SK-N-SH (cell line): Measurements from ENCODE around the gene WDR27. TPM values are rescaled to one million over a fixed set of nuclear protein-coding genes. Genes with fewer than 3 reads are reported as not detected.

Source experiments
- CTCF ChIA-PET: fragments of 300-600, 350-600 bp; formaldehyde crosslinking; extraction: SDS; loops from one replicate; lab custom pipeline; 2021; lab: Yijun Ruan, JAX
- POLR2A ChIA-PET: fragments of 350-600 bp; sonication (Branson Sonifier 250); formaldehyde crosslinking; extraction: SDS; loops from one replicate; lab custom pipeline; 2020; ENCODE audit warnings: antibody characterized with exemption, inconsistent platforms; lab: Yijun Ruan, JAX
- DNase-seq: peaks from one replicate; pipeline ENCODE4 v3.0.0; 2012
- H2AFZ ChIP-seq: fragments of 200-600 bp; sonication (generic); 2 replicates; pipeline ENCODE4 v1.8.1; 2016; ENCODE audit warnings: antibody characterized with exemption, mild to moderate bottlenecking, low read depth
- H3F3A ChIP-seq: fragments of 200-600 bp; sonication (generic); replicated peaks from 2 replicates; pipeline ENCODE3; 2016; ENCODE audit warnings: antibody characterized with exemption, mild to moderate bottlenecking; ENCODE audit not compliant: insufficient read depth
- H3K27ac ChIP-seq, 2 experiments: fragments of 200-500 bp in 1 of 2; fragments of 200-600 bp in 1 of 2; sonication (Bioruptor generic) in 1 of 2; sonication (generic), shearing (Covaris generic) in 1 of 2; 2 replicates each; pipeline versions ENCODE4 v1.5.1 to v1.6.1; 2014 to 2016; ENCODE audit warnings: low read depth in 2 of 2, inconsistent platforms in 1 of 2, low read length in 1 of 2, mild to moderate bottlenecking in 1 of 2, mixed read lengths in 1 of 2
- H3K27me3 ChIP-seq: fragments of 200-600 bp; sonication (generic), shearing (Covaris generic); 2 replicates; pipeline ENCODE4 v1.6.1; 2016; ENCODE audit warnings: mixed run types; ENCODE audit not compliant: insufficient read depth
- H3K36me3 ChIP-seq, 2 experiments: fragments of 200-500 bp in 1 of 2; fragments of 200-600 bp in 1 of 2; sonication (Bioruptor generic) in 1 of 2; sonication (generic) in 1 of 2; replicated peaks in 1 of 2; 2 replicates each; pipeline versions ENCODE3 to v1.5.1; 2014 to 2016; ENCODE audit warnings: low read length in 1 of 2, mild to moderate bottlenecking in 1 of 2; ENCODE audit not compliant: insufficient read depth in 2 of 2, control insufficient read depth in 1 of 2
- H3K4me1 ChIP-seq, 2 experiments: fragments of 200-500 bp in 1 of 2; fragments of 200-600 bp in 1 of 2; sonication (Bioruptor generic) in 1 of 2; sonication (generic), shearing (Covaris generic) in 1 of 2; 2 replicates each; pipeline versions ENCODE4 v1.5.1 to v1.6.1; 2014 to 2016; ENCODE audit warnings: low read depth in 1 of 2, low read length in 1 of 2, mixed run types in 1 of 2; ENCODE audit not compliant: insufficient read depth in 2 of 2, control insufficient read depth in 1 of 2
- H3K4me2 ChIP-seq: fragments of 200-600 bp; sonication (generic), shearing (Covaris generic); 2 replicates; pipeline ENCODE4 v1.6.1; 2017; ENCODE audit warnings: mixed run types
- H3K4me3 ChIP-seq, 2 experiments: fragments of 200-500 bp in 1 of 2; fragments of 200-600 bp in 1 of 2; sonication (Bioruptor generic) in 1 of 2; sonication (generic), shearing (Covaris generic) in 1 of 2; 2 replicates each; pipeline versions ENCODE4 v1.5.1 to v1.8.1; 2014 to 2016; ENCODE audit warnings: low read depth in 2 of 2, inconsistent platforms in 1 of 2, low read length in 1 of 2, mild to moderate bottlenecking in 1 of 2, mixed read lengths in 1 of 2, moderate library complexity in 1 of 2
- H3K79me2 ChIP-seq: fragments of 200-600 bp; sonication (generic); 2 replicates; pipeline ENCODE4 v1.8.1; 2017; ENCODE audit warnings: mild to moderate bottlenecking; ENCODE audit not compliant: insufficient read depth
- H3K9ac ChIP-seq: fragments of 200-600 bp; sonication (generic); 2 replicates; pipeline ENCODE4 v1.6.1; 2017; ENCODE audit warnings: mixed run types
- H3K9me2 ChIP-seq: fragments of 200-600 bp; sonication (generic); 2 replicates; pipeline ENCODE4 v1.6.1; 2017; ENCODE audit warnings: mixed run types
- H3K9me3 ChIP-seq: fragments of 200-600 bp; sonication (generic); 2 replicates; pipeline ENCODE4 v1.6.1; 2017; ENCODE audit warnings: mixed run types, mild to moderate bottlenecking, moderate library complexity
- H4K20me1 ChIP-seq: fragments of 200-600 bp; sonication (generic); 2 replicates; pipeline ENCODE4 v1.6.1; 2017; ENCODE audit warnings: mild to moderate bottlenecking, mixed run types; ENCODE audit not compliant: insufficient read depth
- CTCF ChIP-seq: fragments of 200-600 bp; sonication (generic); IDR thresholded peaks from 2 replicates; pipeline ENCODE4 v1.6.1; 2017; ENCODE audit warnings: antibody characterized with exemption, mild to moderate bottlenecking, moderate library complexity
- ELF1 ChIP-seq: IDR thresholded peaks from 2 replicates; pipeline ENCODE4 v1.4.0; 2012
- FOSL2 ChIP-seq: IDR thresholded peaks from 2 replicates; pipeline ENCODE4 v1.4.0; 2012; ENCODE audit warnings: low read depth, mild to moderate bottlenecking, moderate library complexity, borderline replicate concordance
- JUND ChIP-seq: IDR thresholded peaks from 2 replicates; pipeline ENCODE4 v1.4.0; 2012
- MAX ChIP-seq: IDR thresholded peaks from 2 replicates; pipeline ENCODE4 v1.4.0; 2012; ENCODE audit warnings: low read depth
- MEF2A ChIP-seq: IDR thresholded peaks from 2 replicates; pipeline ENCODE4 v1.4.0; 2012; ENCODE audit warnings: low read depth, borderline replicate concordance
- MXI1 ChIP-seq: IDR thresholded peaks from 2 replicates; pipeline ENCODE4 v1.6.1; 2012; ENCODE audit warnings: mild to moderate bottlenecking, low read depth, low read length, improper control_type of control experiment
- PBX3 ChIP-seq: IDR thresholded peaks from 2 replicates; pipeline ENCODE4; 2012
- POLR2AphosphoS5 ChIP-seq: IDR thresholded peaks from 2 replicates; pipeline ENCODE4 v1.6.1; 2012; ENCODE audit warnings: low read depth, low read length
- REST ChIP-seq: IDR thresholded peaks from 2 replicates; pipeline ENCODE4 v1.6.1; 2012; ENCODE audit warnings: mild to moderate bottlenecking, low read depth, low read length, moderate library complexity
- RFX5 ChIP-seq: IDR thresholded peaks from 2 replicates; pipeline ENCODE4 v1.6.1; 2012; ENCODE audit warnings: mild to moderate bottlenecking, improper control_type of control experiment, low read length
- RXRA ChIP-seq: IDR thresholded peaks from 2 replicates; pipeline ENCODE4 v1.4.0; 2012; ENCODE audit warnings: low read depth, mild to moderate bottlenecking, borderline replicate concordance
- SMC3 ChIP-seq: IDR thresholded peaks from 2 replicates; pipeline ENCODE4 v1.6.1; 2012; ENCODE audit warnings: low read depth, low read length, improper control_type of control experiment
- USF1 ChIP-seq: IDR thresholded peaks from 2 replicates; pipeline ENCODE4 v1.4.0; 2012; ENCODE audit warnings: low read depth, borderline replicate concordance
- ZBTB33 ChIP-seq: IDR thresholded peaks from 2 replicates; pipeline ENCODE4 v1.4.0; 2012; ENCODE audit warnings: low read depth, borderline replicate concordance
- WGBS: methylation state at CpG from one replicate; pipeline ENCODE4 v1.1.6; 2017; ENCODE audit warnings: low lambda C conversion rate; 5-methylcytosine and 5-hydroxymethylcytosine counted together
- polyA plus RNA-seq, 3 experiments: library from polyadenylated mRNA; depleted of rRNA; stranded (reverse); fragments of >200 nt; gene quantifications; 2 replicates each; pipeline ENCODE4 v1.2.3, GENCODE V29; 2012

Gene WDR27
- polyA plus RNA-seq, 1 of the 3 experiments (the other 2 are of a cell fraction): 55.6 TPM

GRCh38 chr6:169689287-169689686, 12.5 kb downstream of the WDR27 start:
- H3K4me2 ChIP-seq: no peak overlapping the region
- peaks cover 6% of the 10 kb centered on the region; the same call in 1 of the 2 replicates for H3K79me2 ChIP-seq
- H3K27me3 ChIP-seq: no peaks in the 10 kb centered on the region
- no peak overlapping the region for H3K9ac ChIP-seq
- CTCF ChIA-PET: no interaction called here
- POLR2A ChIA-PET: no interaction called here
- peaks cover 30 to 51% of the 10 kb centered on the region in 2 experiments for H3K36me3 ChIP-seq
- H2AFZ ChIP-seq: no peak overlapping the region
- peaks cover 12% of the 10 kb centered on the region for H3K9me3 ChIP-seq
- no peaks in the 10 kb centered on the region for H4K20me1 ChIP-seq
- H3K4me1 ChIP-seq: no peaks in the 10 kb centered on the region
- WGBS: 95% methylated on average over 6 of the region's 6 CpGs
- H3K27ac ChIP-seq: no peak overlapping the region
- H3K4me3 ChIP-seq: no peak overlapping the region
- TF ChIP-seq RXRA (no peak), ZBTB33 (no peak), CTCF (no peak), REST (no peak), ELF1 (no peak), PBX3 (no peak), MXI1 (no peak), SMC3 (no peak), FOSL2 (no peak), JUND (no peak), USF1 (no peak), MAX (no peak), POLR2AphosphoS5 (no peak), RFX5 (no peak), MEF2A (no peak)
- no peak for DNase-seq
- H3K9me2 ChIP-seq: no peaks in the 10 kb centered on the region
- no peaks in the 10 kb centered on the region for H3F3A ChIP-seq
